Lung (tissue), 12 donors: Measurements from ENCODE around the gene NDC1. TPM values are rescaled to one million over a fixed set of nuclear protein-coding genes. Genes with fewer than 3 reads are reported as not detected.

Source experiments
- ATAC-seq: fragments of 200-7000 bp; cut with Tn5 transposase; one replicate; pipeline ENCODE4 v1.9.1; 2020; ENCODE audit warnings: moderate number of reproducible peaks; ENCODE audit not compliant: insufficient read depth, low FRiP score
- DNase-seq, 3 donors: peaks; one replicate each; pipeline ENCODE4 v3.0.0-alpha.2; 2013 to 2017
- H3K27ac ChIP-seq, 2 donors: one replicate each; pipeline ENCODE4 v1.5.1; 2013; ENCODE audit warnings: mild to moderate bottlenecking in 2 of 2, moderate library complexity in 2 of 2, control low read depth in 1 of 2, inconsistent platforms in 1 of 2, low read depth in 1 of 2, low read length in 1 of 2
- H3K27me3 ChIP-seq, 3 donors: one replicate each; pipeline ENCODE4 v1.5.1; 2013; ENCODE audit warnings: low read length in 2 of 3; ENCODE audit not compliant: control insufficient read depth in 3 of 3, insufficient read depth in 3 of 3
- H3K36me3 ChIP-seq, 4 donors: one replicate each; pipeline ENCODE4 v1.5.1; 2013; ENCODE audit warnings: low read length in 4 of 4, mild to moderate bottlenecking in 1 of 4, moderate library complexity in 1 of 4; ENCODE audit not compliant: control insufficient read depth in 4 of 4, insufficient read depth in 4 of 4
- H3K4me1 ChIP-seq, 5 donors: one replicate each; pipeline ENCODE4 v1.5.1; 2013; ENCODE audit warnings: low read length in 5 of 5, mild to moderate bottlenecking in 2 of 5, moderate library complexity in 1 of 5; ENCODE audit not compliant: control insufficient read depth in 5 of 5, insufficient read depth in 5 of 5
- H3K4me3 ChIP-seq: one replicate; pipeline ENCODE4 v1.5.1; 2013; ENCODE audit warnings: mild to moderate bottlenecking, control low read depth, moderate library complexity
- H3K9ac ChIP-seq, 2 donors: one replicate each; pipeline ENCODE4 v1.5.1; 2013; ENCODE audit warnings: low read length in 2 of 2, control low read depth in 1 of 2; ENCODE audit not compliant: insufficient read depth in 1 of 2
- H3K9me3 ChIP-seq, 4 donors: one replicate each; pipeline ENCODE4 v1.5.1; 2013; ENCODE audit warnings: low read length in 3 of 4, mild to moderate bottlenecking in 1 of 4, moderate library complexity in 1 of 4; ENCODE audit not compliant: control insufficient read depth in 4 of 4, insufficient read depth in 3 of 4
- WGBS, 2 donors: extraction: QIAGEN DNeasy Blood & Tissue Kit; methylation state at CpG; one replicate each; pipeline ENCODE4 v1.1.7; 2013; 5-methylcytosine and 5-hydroxymethylcytosine counted together
- polyA plus RNA-seq, 2 donors: library from polyadenylated mRNA; stranded (reverse); fragments of 200-250 nt; gene quantifications; one replicate each; pipeline ENCODE4 v1.2.1, GENCODE V29; 2013
- total RNA-seq, 2 donors: library from RNA; depleted of rRNA in 1 of 2; stranded (reverse); fragments of >200 nt in 1 of 2; gene quantifications; one replicate each; pipeline ENCODE4 v1.2.1, GENCODE V29; 2014 to 2021
- TF ChIP-seq, protein P1 (sequence below): IDR thresholded peaks from 2 replicates; pipeline ENCODE4 v1.5.1; 2012; ENCODE audit warnings: mild to moderate bottlenecking; ENCODE audit errors: control extremely low read depth, extremely low read depth
- donor health status: control.
- donor health status: control.
- donor health status: Bipolar disorder and iron deficiency.
- donor health status: healthy.
- donor health status: DM: yes; HTN: yes; CAD: no.

Gene NDC1
- total and polyA plus RNA-seq, 4 donors: 3.9 to 16.7 (median 7.6) TPM

DNA sequence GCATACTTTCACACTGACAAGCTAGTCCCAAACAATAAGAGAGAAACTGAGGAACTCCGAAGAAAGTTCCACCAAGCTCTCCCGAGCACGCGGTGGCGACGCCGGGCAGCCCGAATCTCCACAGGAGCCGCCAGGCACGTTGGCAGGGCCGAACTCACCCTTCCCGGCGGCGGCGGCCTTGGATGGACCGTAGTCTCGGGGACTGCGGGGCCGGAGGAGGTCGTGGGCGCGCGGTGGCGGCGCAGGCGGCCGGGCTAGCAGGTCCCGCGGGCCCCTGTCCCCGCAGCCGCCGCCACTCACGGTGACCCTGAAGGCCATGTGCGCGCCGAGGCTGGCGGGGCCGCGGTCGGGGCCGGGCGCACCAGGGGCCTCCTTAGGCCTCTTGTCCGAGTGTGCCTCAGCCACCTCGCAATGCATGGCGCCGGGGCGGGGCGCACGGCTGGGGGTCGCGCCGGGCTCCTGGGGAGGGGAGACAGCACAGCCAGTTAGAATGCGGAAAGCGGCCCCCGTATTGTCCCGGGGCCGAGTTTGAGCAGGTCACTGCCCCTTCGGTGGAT is 100.4 kb downstream of the NDC1 start:
- Histone ChIP-seq H3K9ac (no peak overlapping the region), H3K36me3 (no peaks in the 10 kb centered on the region), H3K27ac (no peak overlapping the region), H3K9me3 (peaks cover 0 to 4% (median 0%) of the 10 kb centered on the region in 4 donors), H3K4me1 (peaks cover 0 to 18% (median 4%) of the 10 kb centered on the region in 5 donors), H3K27me3 (peaks cover 9 to 69% (median 56%) of the 10 kb centered on the region in 3 donors), H3K4me3 (no peak overlapping the region)
- TF ChIP-seq, protein P1, sequence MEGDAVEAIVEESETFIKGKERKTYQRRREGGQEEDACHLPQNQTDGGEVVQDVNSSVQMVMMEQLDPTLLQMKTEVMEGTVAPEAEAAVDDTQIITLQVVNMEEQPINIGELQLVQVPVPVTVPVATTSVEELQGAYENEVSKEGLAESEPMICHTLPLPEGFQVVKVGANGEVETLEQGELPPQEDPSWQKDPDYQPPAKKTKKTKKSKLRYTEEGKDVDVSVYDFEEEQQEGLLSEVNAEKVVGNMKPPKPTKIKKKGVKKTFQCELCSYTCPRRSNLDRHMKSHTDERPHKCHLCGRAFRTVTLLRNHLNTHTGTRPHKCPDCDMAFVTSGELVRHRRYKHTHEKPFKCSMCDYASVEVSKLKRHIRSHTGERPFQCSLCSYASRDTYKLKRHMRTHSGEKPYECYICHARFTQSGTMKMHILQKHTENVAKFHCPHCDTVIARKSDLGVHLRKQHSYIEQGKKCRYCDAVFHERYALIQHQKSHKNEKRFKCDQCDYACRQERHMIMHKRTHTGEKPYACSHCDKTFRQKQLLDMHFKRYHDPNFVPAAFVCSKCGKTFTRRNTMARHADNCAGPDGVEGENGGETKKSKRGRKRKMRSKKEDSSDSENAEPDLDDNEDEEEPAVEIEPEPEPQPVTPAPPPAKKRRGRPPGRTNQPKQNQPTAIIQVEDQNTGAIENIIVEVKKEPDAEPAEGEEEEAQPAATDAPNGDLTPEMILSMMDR: no peak
- no peak for ATAC-seq
- 2 to 4% methylated on average over 42 to 58 of the region's 58 CpGs for WGBS, 2 donors
- DNase-seq: no peak

DNA sequence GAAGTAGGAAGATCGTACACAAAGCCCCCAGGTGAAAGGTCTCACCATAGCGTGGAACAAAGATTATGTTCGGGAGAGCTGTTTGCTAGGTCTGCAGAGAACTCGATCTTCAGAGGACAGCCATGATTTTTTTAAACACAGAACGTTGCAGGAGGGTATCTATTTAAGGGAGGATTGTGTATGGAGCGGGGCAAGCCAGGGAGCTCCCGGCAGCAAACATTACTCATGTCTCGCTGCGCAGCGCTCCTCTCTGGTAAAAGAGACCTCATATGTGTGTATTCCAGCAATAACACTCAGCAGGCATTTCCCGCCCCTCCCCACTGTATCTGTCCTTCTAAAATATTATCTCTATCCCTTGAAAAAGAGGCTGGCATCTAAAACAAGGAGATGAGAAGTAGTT is 101.8 kb downstream of the NDC1 start:
- Histone ChIP-seq H3K9ac (no peak overlapping the region), H3K9me3 (peaks cover 0 to 4% (median 0%) of the 10 kb centered on the region in 4 donors), H3K36me3 (no peaks in the 10 kb centered on the region), H3K4me3 (no peak overlapping the region), H3K27ac (no peak overlapping the region), H3K27me3 (peaks cover 9 to 80% (median 56%) of the 10 kb centered on the region in 3 donors), H3K4me1 (peaks cover 0 to 18% (median 4%) of the 10 kb centered on the region in 5 donors)
- DNase-seq: no peak
- TF ChIP-seq, protein P1: no peak
- no peak for ATAC-seq
- WGBS, 2 donors: 73 to 79% methylated on average over 11 of the region's 11 CpGs

DNA sequence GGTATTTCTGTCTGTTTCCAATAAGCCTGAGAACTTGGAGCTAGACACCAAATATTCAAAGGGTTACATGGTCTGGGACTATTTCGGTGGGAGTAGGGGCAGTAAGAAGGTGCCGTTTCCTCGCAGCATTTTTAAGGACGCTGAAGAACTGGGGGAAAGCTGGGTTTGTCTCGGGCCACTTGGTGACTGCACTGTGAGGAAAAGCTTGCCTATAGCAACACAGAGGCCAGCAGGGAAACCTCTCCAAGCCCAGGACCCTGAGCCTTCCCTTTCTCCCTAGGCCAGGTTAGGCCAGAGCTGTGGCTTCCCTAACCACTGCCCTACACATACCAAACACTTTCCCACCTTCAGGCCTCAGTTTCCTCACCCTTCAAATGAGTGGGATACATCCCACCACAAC is 102.4 kb downstream of the NDC1 start:
- Histone ChIP-seq H3K4me3 (no peak overlapping the region), H3K27ac (no peak overlapping the region), H3K36me3 (no peaks in the 10 kb centered on the region), H3K9me3 (peaks cover 0 to 4% (median 0%) of the 10 kb centered on the region in 4 donors), H3K9ac (no peak overlapping the region), H3K27me3 (peaks cover 9 to 82% (median 55%) of the 10 kb centered on the region in 3 donors), H3K4me1 (peaks cover 0 to 18% (median 4%) of the 10 kb centered on the region in 5 donors)
- ATAC-seq (no peak), DNase-seq (no peak)
- WGBS, 2 donors: 86 to 93% methylated on average over 5 of the region's 5 CpGs
- TF ChIP-seq, protein P1: no peak

DNA sequence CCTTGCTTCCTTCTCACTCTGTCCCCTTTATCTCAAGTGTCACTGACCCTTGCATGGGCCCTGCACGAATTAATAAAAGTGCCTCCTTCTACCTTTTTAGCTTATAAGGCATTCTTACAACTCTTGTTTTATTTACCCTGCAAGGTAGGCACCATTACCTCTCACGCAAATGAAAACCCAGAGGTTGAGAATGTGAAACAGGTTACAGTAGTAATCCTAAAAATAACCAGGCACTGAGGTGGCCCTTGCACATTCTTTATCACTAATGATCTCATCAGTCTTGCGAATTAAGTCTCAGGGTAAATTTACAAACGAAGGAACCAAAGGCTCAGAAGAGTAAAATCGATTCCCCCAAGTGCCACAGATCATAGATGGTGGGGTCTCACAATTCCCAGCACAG is 102.8 kb downstream of the NDC1 start:
- TF ChIP-seq, protein P1: no peak
- H3K4me1 ChIP-seq: peaks cover 0 to 18% (median 4%) of the 10 kb centered on the region in 5 donors
- H3K27ac ChIP-seq: no peak overlapping the region
- 68 to 85% methylated on average over 5 of the region's 5 CpGs for WGBS, 2 donors
- no peak for ATAC-seq
- peaks cover 9 to 82% (median 51%) of the 10 kb centered on the region in 3 donors for H3K27me3 ChIP-seq
- no peaks in the 10 kb centered on the region for H3K36me3 ChIP-seq
- no peak for DNase-seq
- peaks cover 0 to 4% (median 0%) of the 10 kb centered on the region in 4 donors for H3K9me3 ChIP-seq
- no peak overlapping the region for H3K9ac ChIP-seq
- no peak overlapping the region for H3K4me3 ChIP-seq
